Keratinocyte (primary cell): Measurements from ENCODE around the gene EXO5.

Experiments used
- CTCF ChIP-seq, 3 experiments: IDR thresholded peaks in 1 of 3; conservative IDR thresholded peaks in 1 of 3; optimal IDR thresholded peaks in 1 of 3; 2 replicates in 2 of 3; 3 replicates in 1 of 3; pipeline versions ENCODE3 to v1.5.1; 2011; ENCODE audit warnings: low read length in 3 of 3, mild to moderate bottlenecking in 3 of 3, moderate library complexity in 2 of 3, control low read depth in 1 of 3, inconsistent platforms in 1 of 3; ENCODE audit not compliant: insufficient read depth in 2 of 3; ENCODE audit errors: extremely low read depth in 1 of 3
- EZH2 ChIP-seq: IDR thresholded peaks from one replicate; pipeline ENCODE4 v1.6.1; 2012; ENCODE audit warnings: inconsistent platforms, mild to moderate bottlenecking, low read length, moderate library complexity

GRCh38 chr1:40535732-40536131, 27.2 kb downstream of the EXO5 start:
- TF ChIP-seq CTCF (optimal IDR thresholded peaks at IDR 0.05 in 1 of 3, IDR thresholded peaks at IDR 0.05 in 1 of 3, conservative IDR thresholded peaks at IDR 0.05 in 1 of 3; ENCODE audit: extremely low read depth in 1 of 3, insufficient read depth in 2 of 3, low read length in 3 of 3) (no peak), EZH2 (no peak)
